ENCODE measurements around the gene FAM107B.

Gene FAM107B

GRCh38 chr10:14621037-14621436 is 153.7 kb downstream of the FAM107B start:
- H3K4me3 ChIP-seq (ENCODE audit: low read depth, low read length), result no peak overlapping the region
- TF ChIP-seq, protein P1, sequence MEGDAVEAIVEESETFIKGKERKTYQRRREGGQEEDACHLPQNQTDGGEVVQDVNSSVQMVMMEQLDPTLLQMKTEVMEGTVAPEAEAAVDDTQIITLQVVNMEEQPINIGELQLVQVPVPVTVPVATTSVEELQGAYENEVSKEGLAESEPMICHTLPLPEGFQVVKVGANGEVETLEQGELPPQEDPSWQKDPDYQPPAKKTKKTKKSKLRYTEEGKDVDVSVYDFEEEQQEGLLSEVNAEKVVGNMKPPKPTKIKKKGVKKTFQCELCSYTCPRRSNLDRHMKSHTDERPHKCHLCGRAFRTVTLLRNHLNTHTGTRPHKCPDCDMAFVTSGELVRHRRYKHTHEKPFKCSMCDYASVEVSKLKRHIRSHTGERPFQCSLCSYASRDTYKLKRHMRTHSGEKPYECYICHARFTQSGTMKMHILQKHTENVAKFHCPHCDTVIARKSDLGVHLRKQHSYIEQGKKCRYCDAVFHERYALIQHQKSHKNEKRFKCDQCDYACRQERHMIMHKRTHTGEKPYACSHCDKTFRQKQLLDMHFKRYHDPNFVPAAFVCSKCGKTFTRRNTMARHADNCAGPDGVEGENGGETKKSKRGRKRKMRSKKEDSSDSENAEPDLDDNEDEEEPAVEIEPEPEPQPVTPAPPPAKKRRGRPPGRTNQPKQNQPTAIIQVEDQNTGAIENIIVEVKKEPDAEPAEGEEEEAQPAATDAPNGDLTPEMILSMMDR (conservative IDR thresholded peaks at IDR 0.05; ENCODE audit: low read depth, low read length), result no peak
- DNase-seq (ENCODE audit: low read depth), result peak; percentile 25

GRCh38 chr10:14618674-14619073 is 156.0 kb downstream of the FAM107B start:
- TF ChIP-seq, protein P1 (conservative IDR thresholded peaks at IDR 0.05; ENCODE audit: low read depth, low read length), result no peak
- H3K4me3 ChIP-seq (ENCODE audit: low read depth, low read length), result no peak overlapping the region
- no peak for DNase-seq (ENCODE audit: low read depth)

GRCh38 chr10:14617852-14618251 is 156.8 kb downstream of the FAM107B start:
- peak; percentile 60 for DNase-seq (ENCODE audit: low read depth)
- TF ChIP-seq, protein P1 (conservative IDR thresholded peaks at IDR 0.05; ENCODE audit: low read depth, low read length), result peak; percentile 44
- H3K4me3 ChIP-seq (ENCODE audit: low read depth, low read length), result no peak overlapping the region

- no peak for DNase-seq (ENCODE audit: low read depth)
- TF ChIP-seq, protein P1 (conservative IDR thresholded peaks at IDR 0.05; ENCODE audit: low read depth, low read length), result no peak
- H3K4me3 ChIP-seq (ENCODE audit: low read depth, low read length), result no peak overlapping the region
Observed at GRCh38 chr10:14616955-14617730, 157.6 kb downstream of the FAM107B start.

DNA sequence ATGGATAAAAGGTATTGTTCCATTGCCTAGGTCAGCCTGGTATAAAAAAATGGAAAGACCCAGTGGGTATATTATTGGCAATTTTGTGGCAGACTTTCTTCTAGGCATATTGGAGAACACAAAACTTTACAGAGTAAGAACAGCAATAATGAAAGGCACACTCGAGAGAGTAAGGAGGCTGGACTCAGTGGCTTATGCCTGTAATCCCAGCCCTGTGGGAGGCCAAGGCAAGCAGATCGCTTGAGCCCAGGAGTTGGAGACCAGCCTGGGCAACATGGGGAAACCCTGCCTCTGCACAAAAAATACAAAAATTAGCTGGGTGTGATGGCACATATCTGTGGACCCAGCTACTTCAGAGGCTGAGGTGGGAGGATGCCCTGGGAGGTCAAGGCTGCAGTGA is 158.2 kb downstream of the FAM107B start:
- no peak for DNase-seq (ENCODE audit: low read depth)
- H3K4me3 ChIP-seq (ENCODE audit: low read depth, low read length), result no peak overlapping the region
- TF ChIP-seq, protein P1 (conservative IDR thresholded peaks at IDR 0.05; ENCODE audit: low read depth, low read length), result no peak

DNA sequence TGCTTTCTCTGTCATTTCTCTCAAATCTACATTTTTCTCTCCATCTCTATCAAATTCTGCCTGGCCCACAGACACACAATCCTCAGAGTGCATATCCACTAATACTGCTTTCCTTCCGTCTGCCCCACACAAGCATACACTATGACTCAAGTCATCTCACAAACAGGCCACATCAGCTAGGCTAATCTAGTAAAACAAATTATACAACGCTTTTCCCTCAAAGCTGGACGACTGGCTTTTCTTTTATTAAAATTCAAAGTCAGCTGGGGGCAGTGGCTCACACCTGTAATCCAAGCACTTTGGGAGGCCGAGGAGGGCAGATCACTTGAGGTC is 161.1 kb downstream of the FAM107B start:
- DNase-seq (ENCODE audit: low read depth), result no peak
- TF ChIP-seq, protein P1 (conservative IDR thresholded peaks at IDR 0.05; ENCODE audit: low read depth, low read length), result no peak

More for the DNA sequence above, 161.1 kb downstream of the FAM107B start:
- no peak overlapping the region for H3K4me3 ChIP-seq (ENCODE audit: low read depth, low read length)

Data from choroid plexus epithelial cell (primary cell).